COLO668 (cell line): ENCODE measurements around the gene MRPL40.

Experiments
- DNase-seq: peaks from one replicate; lab custom pipeline; 2025; ENCODE audit not compliant: unreplicated experiment; lab: John Stamatoyannopoulos, UW

MRPL40 gene

DNA sequence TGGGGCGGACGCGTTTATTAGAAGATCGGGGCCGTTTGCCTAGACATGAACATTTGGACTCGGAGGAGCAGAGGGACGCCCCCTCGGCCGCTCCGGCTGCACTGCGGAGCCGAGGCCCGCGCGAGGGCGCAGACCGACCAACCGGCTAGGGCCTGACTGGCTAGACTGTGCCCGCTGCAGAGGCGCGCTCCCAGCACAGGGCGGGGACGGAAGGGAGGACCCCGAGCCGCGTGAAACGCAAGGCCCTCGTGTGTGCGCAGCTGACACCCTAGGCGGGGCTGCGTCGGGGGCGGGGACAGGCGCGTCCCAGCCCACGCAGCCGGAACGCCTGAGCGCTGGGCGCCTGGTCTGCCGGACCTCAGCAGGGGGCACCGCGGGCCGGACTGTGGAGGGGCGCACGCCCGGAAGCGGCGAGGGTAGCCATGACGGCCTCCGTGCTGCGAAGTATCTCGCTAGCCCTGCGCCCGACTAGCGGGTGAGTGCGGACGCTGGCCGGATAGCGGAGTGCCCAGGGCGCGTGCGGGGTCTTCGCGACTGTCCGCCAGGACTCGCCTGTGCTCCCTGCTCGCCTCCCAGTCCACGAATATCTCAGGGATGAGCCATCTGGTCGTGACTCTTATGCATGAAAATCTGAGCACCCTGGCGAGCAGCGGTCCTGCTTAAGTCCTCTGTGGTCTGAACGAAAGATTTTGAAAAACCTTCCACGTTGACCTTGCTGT is at the start of gene MRPL40:
TSS of gene MRPL40 (plus strand) at position 413 of the 719 bp plus-strand sequence. CDS start at position 423, 10 bp downstream.
- peak; percentile 97 for DNase-seq

DNA sequence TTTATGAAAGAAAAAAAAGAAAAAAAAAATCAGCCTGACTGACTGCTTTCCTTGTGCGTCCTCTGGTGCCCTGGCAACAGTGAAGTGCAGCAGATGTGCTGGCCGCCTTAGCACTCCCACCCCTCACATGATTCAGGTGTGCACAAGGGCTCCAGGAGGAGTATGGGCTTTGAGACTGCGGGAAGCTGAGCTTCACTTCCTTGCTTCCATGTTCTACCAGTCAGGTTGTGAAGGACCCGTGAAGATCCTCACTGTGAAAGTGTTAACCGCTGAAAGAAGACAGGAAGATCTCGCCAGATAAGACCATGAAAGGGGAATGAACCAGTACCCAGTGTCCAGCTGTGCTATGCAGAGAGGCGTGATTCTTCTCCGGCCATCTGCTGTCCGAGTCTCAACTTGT is 49.1 kb upstream of the MRPL40 start:
- no peak for DNase-seq

DNA sequence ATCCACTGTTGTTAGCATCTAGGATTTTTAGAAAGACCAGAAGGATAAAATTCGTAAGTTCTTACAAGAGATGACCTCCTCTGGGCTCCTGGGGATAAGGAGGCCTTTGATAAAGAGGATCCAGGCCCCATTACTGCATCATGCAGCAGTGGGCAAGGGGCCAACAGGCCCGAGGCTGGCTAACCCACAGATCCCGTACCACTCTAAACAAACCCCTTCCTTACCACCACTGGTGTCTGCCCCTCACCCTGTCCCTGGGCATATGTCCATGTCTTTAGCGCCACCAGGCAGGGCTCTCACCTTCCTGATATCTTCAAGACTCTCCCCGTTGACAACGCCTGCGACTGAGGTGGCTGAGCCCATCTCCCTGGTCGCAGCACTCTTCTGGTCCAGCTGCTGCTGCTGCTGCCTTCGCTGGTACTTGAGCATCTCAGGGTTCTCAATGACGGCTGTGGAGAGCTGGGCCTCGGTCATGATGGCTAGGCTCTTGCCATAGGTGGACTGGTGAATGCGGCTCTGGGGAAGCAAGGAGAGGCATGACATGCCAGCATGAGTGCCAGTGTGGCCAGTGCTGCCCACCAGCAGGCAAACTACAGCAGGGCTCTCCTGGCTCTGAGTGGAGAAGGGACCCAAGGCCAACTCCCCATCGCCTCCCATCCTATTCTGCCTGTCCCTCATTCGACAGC is 47.0 kb upstream of the MRPL40 start:
- no peak for DNase-seq

DNA sequence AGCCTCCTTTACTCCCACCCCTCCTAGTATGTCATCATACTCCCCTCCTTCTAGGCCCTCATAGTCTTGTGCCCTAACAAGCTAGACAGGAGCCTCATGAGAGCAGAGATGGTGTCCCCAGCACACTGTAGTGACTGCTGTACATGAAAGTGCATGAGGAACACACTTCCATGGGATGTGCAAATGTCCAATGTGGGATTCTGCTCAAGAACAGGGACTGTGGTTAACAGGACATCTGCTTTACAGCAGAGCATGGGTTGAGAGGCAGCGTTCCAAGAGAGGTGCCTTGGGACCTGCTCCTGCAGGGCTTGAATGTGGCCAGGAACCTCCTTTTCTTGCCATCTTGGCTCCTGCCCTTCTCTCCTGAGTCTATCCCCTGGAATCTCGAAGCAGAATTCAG is 46.1 kb upstream of the MRPL40 start:
- DNase-seq = no peak

DNA sequence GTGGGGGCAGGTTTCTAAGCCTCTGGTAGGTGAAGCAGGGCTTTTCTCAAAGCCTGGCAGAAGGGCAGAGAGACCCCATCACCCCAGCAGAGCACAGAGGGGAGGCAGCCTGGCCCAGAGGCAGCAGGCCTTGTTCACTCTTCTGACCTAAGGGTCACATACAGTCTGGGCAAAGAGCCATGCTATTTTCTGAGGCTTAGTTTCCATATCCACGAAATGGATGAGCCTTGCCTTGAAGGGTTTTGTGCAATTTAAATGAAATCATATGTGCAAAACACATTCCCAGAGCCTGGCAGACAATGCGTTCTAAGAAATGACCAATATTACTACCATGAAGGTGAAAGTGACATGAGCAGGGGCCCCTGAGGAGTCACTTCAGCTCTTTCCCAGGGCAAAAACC is 45.3 kb upstream of the MRPL40 start:
- no peak for DNase-seq

DNA sequence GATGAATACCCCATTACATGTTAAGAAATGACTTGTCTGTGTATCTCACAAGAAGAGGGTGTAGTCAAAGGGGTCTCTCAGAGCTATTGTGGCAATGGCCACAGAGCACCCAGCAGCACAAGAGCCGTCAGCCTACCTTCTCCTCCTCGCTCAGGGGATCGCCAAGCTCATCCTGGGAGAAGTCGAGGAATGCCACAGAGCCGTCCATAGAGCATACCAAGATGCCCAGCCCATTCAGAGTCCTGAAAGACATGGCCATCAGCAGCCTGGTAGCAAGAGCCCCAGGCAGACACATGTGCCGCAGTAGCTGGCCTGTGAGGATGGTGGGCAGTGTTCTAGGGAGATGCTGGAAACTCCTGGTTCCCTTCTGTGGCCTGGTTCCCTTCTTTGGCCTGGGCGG is 44.8 kb upstream of the MRPL40 start:
- DNase-seq = no peak

DNA sequence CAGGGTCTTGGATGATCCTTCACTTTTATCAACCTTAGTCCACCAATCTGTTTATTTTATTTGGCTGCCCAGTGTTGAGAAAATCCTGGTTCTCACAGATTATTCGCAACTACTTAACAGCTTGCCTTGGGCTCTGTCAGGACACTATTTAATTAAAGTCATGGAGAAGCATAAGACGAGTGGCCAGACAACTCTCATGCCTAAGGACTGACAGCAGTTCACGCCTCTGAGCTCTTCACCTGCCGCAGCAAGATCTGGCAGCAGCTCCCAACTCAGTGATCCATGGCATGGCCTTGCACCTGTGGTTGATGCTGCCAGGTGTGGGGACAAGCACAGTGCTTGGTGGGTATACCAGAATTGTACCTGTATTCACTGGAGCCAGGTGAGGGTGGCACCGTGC is 38.6 kb upstream of the MRPL40 start:
- DNase-seq = no peak

DNA sequence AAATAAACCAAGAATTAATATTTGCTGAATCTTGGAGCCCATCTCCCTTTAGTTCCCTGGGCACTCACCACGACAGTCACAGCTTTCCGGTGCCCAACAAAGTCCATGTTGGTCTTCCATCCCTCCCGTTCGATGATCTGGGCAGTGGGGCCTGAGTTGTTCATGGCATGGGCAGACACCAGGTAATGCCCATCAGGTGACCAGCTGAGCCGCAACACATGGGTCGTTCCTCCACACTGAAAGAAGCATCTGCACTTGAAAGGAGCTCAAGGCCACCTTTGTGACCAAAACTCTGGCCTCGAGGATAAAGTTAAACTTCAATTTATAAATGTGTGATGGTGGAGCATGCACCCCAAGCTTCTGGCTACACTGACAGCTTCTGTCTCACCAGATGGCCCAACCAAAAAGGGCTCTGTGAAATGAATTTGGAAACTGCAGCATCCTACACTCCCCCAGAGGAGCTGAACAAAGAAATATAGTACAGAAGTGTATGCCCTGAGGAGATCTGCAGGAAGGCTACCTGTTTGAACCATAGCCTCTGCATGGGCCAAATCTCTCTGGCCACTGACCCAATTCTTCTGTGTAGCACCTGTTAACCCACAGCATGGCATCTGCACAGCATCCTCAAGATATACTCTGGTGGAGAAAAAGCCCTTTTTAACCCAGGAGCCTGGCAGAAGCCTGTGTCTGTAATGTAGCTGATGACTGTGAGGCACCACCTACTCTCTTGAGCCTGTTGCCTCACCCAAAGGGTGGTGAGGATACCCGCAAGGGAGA is 37.9 kb upstream of the MRPL40 start:
- DNase-seq = no peak

DNA sequence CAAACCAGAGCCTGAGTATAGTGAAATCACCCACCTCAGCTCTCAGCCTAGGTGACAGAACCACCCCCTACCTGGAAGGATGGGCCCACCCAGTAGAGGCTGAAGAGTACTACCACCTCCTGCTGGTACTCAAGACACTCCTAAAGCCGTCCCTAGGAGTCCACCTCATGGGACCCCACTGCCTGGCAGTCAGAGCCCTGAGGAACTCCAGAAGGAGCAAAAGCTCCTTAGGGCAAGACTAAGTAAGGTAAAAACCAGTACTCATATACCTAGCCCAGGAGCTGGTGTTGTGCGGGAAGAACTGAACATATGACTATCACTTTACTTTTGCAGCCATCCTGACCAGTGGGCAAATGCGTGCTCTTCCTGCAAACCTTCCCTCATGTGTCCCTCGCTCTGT is 37.1 kb upstream of the MRPL40 start:
- no peak for DNase-seq

DNA sequence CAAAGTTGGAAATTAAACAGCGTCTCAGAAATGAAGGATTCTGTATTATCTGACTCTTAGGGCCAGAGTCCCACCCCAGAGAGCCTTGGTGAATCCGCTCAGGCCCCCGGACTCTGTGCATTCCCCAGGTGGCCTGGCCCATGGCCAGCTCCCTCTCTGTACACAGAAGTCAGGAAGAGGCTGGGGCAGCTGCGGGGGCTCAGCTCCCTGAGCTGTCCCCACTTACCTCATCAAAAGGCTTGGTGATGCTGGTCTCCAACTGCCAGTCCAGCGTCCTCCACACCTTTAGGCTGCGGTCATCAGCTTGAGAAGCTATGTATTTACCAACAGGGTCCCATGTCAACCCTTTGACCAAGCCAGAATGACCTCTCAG is 35.8 kb upstream of the MRPL40 start:
- DNase-seq = no peak

DNA sequence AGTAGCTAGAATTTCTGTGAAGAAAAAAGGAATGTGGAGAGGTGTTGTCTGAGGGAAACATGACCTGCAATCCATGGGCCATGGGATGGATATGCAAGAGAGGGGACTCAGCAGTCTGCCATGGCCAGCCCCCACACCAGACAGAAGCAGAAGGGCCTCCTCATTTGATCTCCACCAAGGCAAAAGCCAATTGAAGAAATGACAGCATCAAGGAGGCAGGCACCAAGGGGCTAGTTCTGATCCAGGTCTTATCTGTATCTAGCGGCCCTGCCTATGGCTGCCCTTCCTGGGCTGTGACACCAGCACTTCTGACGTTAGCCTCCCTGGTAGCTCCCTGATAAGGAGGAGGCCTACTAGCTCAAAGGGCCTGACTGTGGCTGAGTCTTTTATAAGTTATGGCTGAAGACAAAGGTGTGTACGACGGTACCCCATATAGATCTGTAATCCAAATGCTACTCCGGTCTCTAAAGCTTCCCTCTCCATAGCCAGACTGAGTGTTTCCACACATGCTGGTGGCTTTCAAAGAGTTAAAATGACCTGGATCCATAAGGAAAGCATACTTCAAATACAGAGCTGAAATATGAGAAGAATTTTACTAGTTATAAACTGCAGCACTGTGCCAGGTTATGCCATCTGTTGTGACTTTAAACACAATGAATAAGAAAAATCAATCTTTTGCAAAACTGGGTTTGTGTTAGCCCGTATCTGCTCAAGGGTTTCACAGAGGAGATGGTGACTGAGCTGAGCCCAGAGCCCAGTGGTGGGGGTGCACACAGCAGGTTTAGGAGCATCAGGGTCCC is 35.2 kb upstream of the MRPL40 start:
- no peak for DNase-seq

DNA sequence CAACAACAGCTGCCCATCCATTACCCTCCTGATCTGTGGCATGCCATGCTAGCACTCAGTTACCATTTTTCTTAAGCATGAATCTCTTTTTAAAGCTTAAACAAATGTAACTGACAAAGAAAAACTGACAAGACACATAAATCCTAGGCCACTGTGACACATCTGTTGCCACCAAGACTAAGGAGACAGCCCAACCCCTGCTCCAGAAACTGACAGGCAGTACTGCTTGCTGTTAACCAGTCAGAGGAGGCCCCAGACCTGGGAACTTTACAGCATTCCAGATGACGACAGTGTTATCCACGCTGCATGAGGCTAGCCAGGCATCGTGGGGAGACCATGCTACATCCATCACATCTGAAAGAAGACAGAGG is 34.6 kb upstream of the MRPL40 start:
- DNase-seq = no peak

DNA sequence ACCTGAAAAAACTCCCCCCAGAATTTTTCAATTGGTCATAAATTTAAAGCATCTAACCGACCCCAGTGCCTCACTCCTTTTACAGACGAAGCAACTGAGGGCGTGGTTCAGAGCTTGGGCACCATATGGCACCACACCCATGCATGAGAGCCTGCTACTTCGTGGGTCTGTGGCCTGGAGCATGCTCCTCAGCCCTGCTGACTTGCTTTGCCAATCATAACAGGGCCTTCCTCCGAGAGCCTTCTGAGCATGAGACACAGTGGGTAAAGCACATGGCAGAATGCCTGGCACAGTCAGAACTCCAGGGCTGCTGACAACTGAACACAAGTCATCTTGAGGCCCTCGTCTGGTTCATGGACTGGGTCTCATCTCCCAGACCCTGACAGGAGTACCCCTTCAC is 34.1 kb upstream of the MRPL40 start:
- no peak for DNase-seq

DNA sequence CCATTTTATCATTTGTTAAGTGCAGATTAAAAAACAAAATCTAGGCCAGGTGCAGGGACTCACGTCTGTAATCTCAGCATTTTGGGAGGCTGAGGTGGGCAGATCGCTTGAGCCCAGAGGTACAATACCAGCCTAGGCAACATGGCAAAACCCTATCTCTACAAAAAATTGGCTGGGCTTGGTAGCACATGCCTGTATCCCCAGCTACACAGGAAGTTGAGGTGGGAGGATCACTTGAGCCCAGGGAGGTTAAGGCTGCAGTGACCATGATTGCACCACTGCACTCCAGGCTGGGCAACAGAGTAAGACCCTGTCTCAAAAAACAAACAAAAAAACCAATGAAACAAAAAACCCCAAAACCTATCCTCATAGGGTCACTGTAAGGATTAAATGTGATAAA is 33.7 kb upstream of the MRPL40 start:
- no peak for DNase-seq

DNA sequence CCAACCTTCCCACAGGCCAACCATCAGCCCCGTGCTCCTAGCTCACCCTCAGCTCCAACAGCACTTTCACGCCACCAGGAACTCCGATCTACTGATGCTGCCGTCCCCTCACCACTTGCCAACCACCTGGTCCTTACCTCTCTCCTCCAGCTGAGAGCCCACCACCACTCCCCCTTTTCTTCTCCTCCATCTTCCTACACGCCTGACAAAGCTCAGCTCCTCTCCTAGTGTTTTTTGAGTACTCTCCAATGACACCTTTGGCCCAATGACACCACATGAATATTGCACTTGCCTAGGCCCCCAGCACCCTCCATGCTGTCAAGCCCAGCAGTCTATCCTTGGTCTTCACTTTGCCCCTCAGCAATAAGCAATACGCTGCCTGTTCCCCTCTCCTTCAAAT is 31.5 kb upstream of the MRPL40 start:
- no peak for DNase-seq

DNA sequence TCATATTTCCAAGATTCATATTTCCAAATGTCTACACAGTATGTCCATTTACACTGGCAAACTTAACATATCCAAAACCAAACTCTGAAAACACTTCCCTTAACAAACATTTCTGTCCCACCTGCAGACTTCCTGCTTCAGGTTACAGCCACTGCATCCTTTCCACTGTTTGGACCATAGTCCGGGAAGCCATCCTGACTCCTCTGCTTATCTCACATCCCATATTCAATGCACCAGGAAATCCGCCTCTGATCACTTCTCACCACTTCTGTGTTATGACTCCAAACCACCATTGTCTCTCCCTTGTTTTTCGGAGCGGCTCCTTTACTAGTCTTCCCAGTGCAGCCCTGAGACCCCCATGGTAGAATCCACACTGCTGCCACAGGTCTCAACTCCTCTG is 30.9 kb upstream of the MRPL40 start:
- no peak for DNase-seq

DNA sequence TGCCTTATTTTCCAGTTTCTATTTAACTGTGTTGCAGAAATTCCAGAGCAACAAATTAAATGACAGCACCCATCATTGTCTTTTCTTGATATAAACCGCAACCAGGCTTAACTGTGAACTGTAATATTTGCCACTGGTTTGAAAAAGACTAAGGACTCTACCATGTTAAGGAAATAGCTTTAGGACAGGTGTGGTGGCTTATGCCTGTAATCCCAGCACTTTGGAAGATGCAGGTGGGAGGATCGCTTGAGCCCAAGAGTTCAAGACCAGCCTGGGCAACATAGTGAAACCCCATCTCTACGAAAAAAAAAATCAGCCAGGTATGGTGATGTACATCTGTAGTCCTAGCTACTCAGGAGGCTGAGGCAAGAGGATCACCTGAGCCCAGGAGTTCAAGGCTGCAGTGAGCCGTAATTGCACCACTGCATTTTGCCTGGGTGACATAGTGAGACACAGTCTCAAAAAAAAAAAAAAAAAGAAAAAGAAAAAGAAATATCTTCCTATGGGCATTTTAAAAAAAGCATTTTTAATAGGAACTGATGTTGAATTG is 29.6 kb upstream of the MRPL40 start:
- no peak for DNase-seq

DNA sequence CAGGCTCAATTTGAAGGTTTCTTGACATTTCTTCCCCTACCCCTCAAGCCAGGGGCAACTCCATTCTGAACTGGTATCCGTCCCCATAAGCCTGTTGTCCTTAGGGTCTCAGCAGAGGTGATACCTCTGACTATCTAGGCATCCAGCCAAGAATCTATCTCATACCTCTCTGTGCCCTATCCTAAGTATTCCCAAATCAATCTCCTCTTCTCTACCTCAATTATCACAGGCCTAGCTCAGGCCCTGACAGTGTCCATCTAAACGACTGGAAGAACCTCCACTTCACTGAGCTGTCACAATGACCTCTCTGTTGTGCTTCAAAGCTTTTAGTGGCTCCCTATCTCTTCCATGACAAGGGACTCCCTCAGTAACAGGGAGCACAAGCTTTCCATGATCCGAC is 27.7 kb upstream of the MRPL40 start:
- no peak for DNase-seq

DNA sequence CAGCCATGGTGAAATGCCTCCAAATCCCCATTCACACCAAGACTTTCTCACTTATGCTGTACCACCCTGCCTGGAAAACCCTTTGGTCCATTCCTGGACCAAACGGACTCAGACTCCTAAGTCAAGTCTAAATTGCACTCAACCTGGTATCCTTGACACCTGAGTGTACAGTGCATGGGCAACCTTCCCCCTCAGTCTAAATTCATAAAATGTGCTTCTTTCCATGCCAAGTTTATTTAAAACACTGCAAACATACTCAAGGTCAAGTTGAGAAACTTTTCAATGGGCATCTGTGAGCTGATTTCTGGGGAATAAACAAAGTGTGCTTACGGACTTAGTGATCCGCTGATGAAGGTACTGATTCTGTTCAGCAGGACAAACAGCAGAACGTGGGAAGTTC is 27.2 kb upstream of the MRPL40 start:
- DNase-seq = no peak

DNA sequence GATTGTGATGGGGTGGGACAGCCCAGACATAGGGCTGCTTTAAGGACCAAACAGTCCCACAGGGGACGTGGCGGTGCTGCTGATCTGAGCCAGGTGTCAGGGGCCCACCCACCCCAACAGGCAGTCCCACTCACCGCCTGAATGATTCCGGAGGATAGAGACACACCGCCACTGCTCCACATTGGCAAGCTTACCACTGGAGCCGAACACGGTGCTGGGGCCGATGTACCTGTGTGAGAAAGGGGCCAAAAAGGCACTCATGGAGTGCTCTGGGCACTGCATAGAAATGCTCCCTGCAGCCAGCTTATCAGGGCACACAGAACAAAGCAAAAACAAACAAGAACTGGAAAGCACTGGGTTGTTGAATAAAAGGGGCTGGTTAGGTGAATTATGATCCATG is 26.7 kb upstream of the MRPL40 start:
- DNase-seq = no peak

DNA sequence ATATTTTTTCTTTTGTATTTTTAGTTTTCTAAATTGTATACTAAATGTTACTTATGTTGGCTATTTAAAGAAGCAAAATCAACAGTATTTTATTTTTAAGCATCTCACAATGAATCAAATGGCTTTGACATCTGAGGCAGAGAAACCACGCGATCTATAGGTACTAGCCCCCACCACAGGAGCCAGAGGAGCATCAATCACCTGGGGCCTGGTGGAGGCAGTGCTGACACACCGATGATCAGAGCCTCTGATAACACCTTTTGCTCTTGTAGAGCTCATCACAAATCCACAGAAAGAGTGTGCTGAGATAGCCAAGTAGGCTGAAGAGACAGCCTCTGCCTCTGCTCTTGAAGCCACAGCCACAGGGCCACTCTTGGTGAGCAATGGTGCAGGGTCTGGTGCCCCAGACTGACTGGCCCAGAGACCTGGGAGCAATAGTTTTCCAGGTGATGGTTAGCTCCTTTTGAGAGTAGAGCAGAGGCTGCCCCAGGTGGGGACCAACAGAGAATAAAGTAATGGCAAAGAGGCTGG is 26.0 kb upstream of the MRPL40 start:
- DNase-seq = no peak
